NCI-H2107 treated with DMSO at 0.1 percent for 48 hours (cell line): ENCODE measurements around the gene HINFP.
"Not testable (repeated sequence)": the region's sequence is repeated elsewhere in the genome, so short reads cannot be mapped to it uniquely, and the experiment has no call there.

Experiments
- DNase-seq: peaks from one replicate; lab custom pipeline; 2025; ENCODE audit not compliant: unreplicated experiment; lab: John Stamatoyannopoulos, UW

The HINFP gene

DNA sequence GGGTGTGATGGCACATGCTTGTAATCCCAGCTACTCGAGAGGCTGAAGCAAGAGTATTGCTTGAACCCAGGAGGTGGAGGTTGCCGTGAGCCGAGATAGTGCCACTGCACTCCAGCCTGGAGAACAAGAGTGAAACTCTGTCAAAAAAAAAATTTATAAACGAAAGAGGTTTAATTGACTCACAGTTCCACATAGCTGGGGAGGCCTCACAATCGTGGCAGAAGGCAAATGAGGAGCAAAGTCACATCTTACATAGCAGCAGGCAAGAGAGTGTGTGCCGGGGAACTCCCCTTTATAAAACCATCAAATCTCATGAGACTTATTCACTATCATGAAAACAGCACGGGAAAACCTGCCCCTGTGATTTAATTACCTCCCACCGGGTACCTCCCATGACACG lies 63.0 kb downstream of the HINFP start:
- not testable (repeated sequence) for DNase-seq
